Nephron (organoid): ENCODE results near the gene COL24A1.

Source experiments
- H3K27ac Mint-ChIP-seq, 3 experiments: 2 replicates each; pipeline ENCODE4 v1.8.0; 2020; ENCODE audit warnings: mixed read lengths in 3 of 3, mild to moderate bottlenecking in 2 of 3, moderate library complexity in 1 of 3
- H3K27me3 Mint-ChIP-seq: 2 replicates; pipeline ENCODE4 v1.8.0; 2021; ENCODE audit warnings: low read depth, mild to moderate bottlenecking, moderate library complexity, mixed read lengths
- H3K36me3 Mint-ChIP-seq: 2 replicates; pipeline ENCODE4 v1.8.0; 2020; ENCODE audit warnings: low read depth, mixed read lengths
- H3K4me1 Mint-ChIP-seq: 2 replicates; pipeline ENCODE4 v1.8.0; 2020; ENCODE audit warnings: mixed read lengths
- H3K4me3 Mint-ChIP-seq, 3 experiments: 2 replicates each; pipeline ENCODE4 v1.8.0; 2020; ENCODE audit warnings: mild to moderate bottlenecking in 3 of 3, mixed read lengths in 3 of 3, moderate library complexity in 2 of 3
- H3K9me3 Mint-ChIP-seq: 2 replicates; pipeline ENCODE4 v1.8.0; 2020; ENCODE audit warnings: mixed read lengths
- CTCF ChIP-seq, 3 experiments: fragments of 200-600 bp; sonication (generic); IDR thresholded peaks; one replicate each; pipeline ENCODE4 v1.5.0; 2021; ENCODE audit warnings: antibody characterized with exemption in 3 of 3; ENCODE audit not compliant: unreplicated experiment in 3 of 3

COL24A1 gene

GRCh38 chr1:86197206-86197855 is 40.8 kb upstream of the COL24A1 start:
- H3K27ac Mint-ChIP-seq, result no peak overlapping the region
- no peaks in the 10 kb centered on the region for H3K9me3 Mint-ChIP-seq
- H3K36me3 Mint-ChIP-seq, result no peaks in the 10 kb centered on the region
- peaks cover 7% of the 10 kb centered on the region for H3K4me1 Mint-ChIP-seq
- no peak overlapping the region for H3K4me3 Mint-ChIP-seq
- H3K27me3 Mint-ChIP-seq, result no peaks in the 10 kb centered on the region
- TF ChIP-seq CTCF (IDR thresholded peaks at IDR 0.05; ENCODE audit: unreplicated experiment in 3 of 3), result no peak

GRCh38 chr1:86195281-86195680 is 38.7 kb upstream of the COL24A1 start:
- H3K36me3 Mint-ChIP-seq, result no peaks in the 10 kb centered on the region
- no peak overlapping the region for H3K4me3 Mint-ChIP-seq
- H3K9me3 Mint-ChIP-seq, result no peaks in the 10 kb centered on the region
- peaks cover 7% of the 10 kb centered on the region for H3K4me1 Mint-ChIP-seq
- H3K27ac Mint-ChIP-seq, result peak overlapping the region in 1 of 3 experiments; percentile 26
- no peak for TF ChIP-seq CTCF (IDR thresholded peaks at IDR 0.05; ENCODE audit: unreplicated experiment in 3 of 3)
- no peaks in the 10 kb centered on the region for H3K27me3 Mint-ChIP-seq

GRCh38 chr1:86194491-86195034 is 38.0 kb upstream of the COL24A1 start:
- Mint-ChIP-seq H3K36me3 (no peaks in the 10 kb centered on the region), H3K4me1 (peaks cover 7% of the 10 kb centered on the region), H3K9me3 (no peaks in the 10 kb centered on the region), H3K4me3 (no peak overlapping the region), H3K27ac (no peak overlapping the region), H3K27me3 (no peaks in the 10 kb centered on the region)
- no peak for TF ChIP-seq CTCF (IDR thresholded peaks at IDR 0.05; ENCODE audit: unreplicated experiment in 3 of 3)

- Mint-ChIP-seq H3K27ac (no peak overlapping the region), H3K36me3 (no peaks in the 10 kb centered on the region), H3K4me3 (no peak overlapping the region), H3K9me3 (no peaks in the 10 kb centered on the region), H3K27me3 (no peaks in the 10 kb centered on the region), H3K4me1 (peaks cover 4% of the 10 kb centered on the region)
- TF ChIP-seq CTCF (IDR thresholded peaks at IDR 0.05; ENCODE audit: unreplicated experiment in 3 of 3), result no peak
Observed at GRCh38 chr1:86192417-86192816, 35.8 kb upstream of the COL24A1 start.

- H3K36me3 Mint-ChIP-seq, result no peaks in the 10 kb centered on the region
- TF ChIP-seq CTCF (IDR thresholded peaks at IDR 0.05; ENCODE audit: unreplicated experiment in 3 of 3), result no peak
- H3K4me1 Mint-ChIP-seq, result no peaks in the 10 kb centered on the region
- H3K27me3 Mint-ChIP-seq, result no peaks in the 10 kb centered on the region
- H3K9me3 Mint-ChIP-seq, result no peaks in the 10 kb centered on the region
- no peak overlapping the region for H3K27ac Mint-ChIP-seq
- no peak overlapping the region for H3K4me3 Mint-ChIP-seq
Observed at GRCh38 chr1:86191958-86192357, 35.4 kb upstream of the COL24A1 start.

- Mint-ChIP-seq H3K4me1 (no peaks in the 10 kb centered on the region), H3K27ac (no peak overlapping the region), H3K9me3 (no peaks in the 10 kb centered on the region), H3K4me3 (no peak overlapping the region), H3K27me3 (no peaks in the 10 kb centered on the region), H3K36me3 (no peaks in the 10 kb centered on the region)
- TF ChIP-seq CTCF (IDR thresholded peaks at IDR 0.05; ENCODE audit: unreplicated experiment in 3 of 3), result no peak
Observed at GRCh38 chr1:86190873-86191272, 34.3 kb upstream of the COL24A1 start.
